Bronchial epithelial cell (primary cell): Measurements from ENCODE around the gene SERPINA9. TPM values are rescaled to one million over a fixed set of nuclear protein-coding genes. Genes with fewer than 3 reads are reported as not detected.

Experiments
- DNase-seq: peaks from one replicate; pipeline ENCODE4 v3.0.0-alpha.2; 2010; ENCODE audit warnings: low read depth
- FAIRE-seq: peaks from 2 replicates; lab custom pipeline; 2011; peaks lifted over from hg19 to GRCh38; lab: Jason Lieb, UNC
- H3K27me3 ChIP-seq: 2 replicates; pipeline ENCODE4 v1.5.1; 2011; ENCODE audit warnings: low read length; ENCODE audit not compliant: control insufficient read depth, insufficient read depth
- H3K36me3 ChIP-seq: 2 replicates; pipeline ENCODE4 v1.5.1; 2011; ENCODE audit warnings: low read length; ENCODE audit not compliant: control insufficient read depth, insufficient read depth
- H3K4me3 ChIP-seq: 2 replicates; pipeline ENCODE4 v1.5.1; 2011; ENCODE audit warnings: mild to moderate bottlenecking, low read depth, low read length, control low read depth
- CTCF ChIP-seq: IDR thresholded peaks from 2 replicates; pipeline ENCODE4 v1.5.1; 2011; ENCODE audit warnings: mild to moderate bottlenecking, moderate library complexity, low read length, control low read depth, inconsistent platforms; ENCODE audit not compliant: insufficient read depth, severe bottlenecking
- total RNA-seq: library from RNA; depleted of rRNA; stranded (reverse); fragments of >200 nt; gene quantifications from 2 replicates; pipeline ENCODE4 v1.2.1, GENCODE V29; 2014

SERPINA9 gene
- total RNA-seq, 1 donor from 2014 or later, result not detected

- H3K36me3 ChIP-seq, result no peaks in the 10 kb centered on the region
- no peak for FAIRE-seq
- no peak for TF ChIP-seq CTCF
- no peak within 1 kb of the TSS for H3K4me3 ChIP-seq
- DNase-seq, result no peak
- H3K27me3 ChIP-seq, result no peaks in the 10 kb centered on the region
These were observed 33.4 kb upstream of the SERPINA9 start, which contains the start of gene SERPINA12 for GRCh38 chr14:94509356-94509755. TSS of gene SERPINA12 (minus strand) at chr14:94509469. CDS start at chr14:94498397, 11,072 bp downstream.

GRCh38 chr14:94505641-94506040 is 29.6 kb upstream of the SERPINA9 start:
- no peak overlapping the region for H3K4me3 ChIP-seq
- FAIRE-seq (no peak), DNase-seq (no peak)
- H3K36me3 ChIP-seq, result no peaks in the 10 kb centered on the region
- H3K27me3 ChIP-seq, result no peaks in the 10 kb centered on the region
- TF ChIP-seq CTCF, result no peak

- Histone ChIP-seq H3K4me3 (no peak overlapping the region), H3K27me3 (no peaks in the 10 kb centered on the region), H3K36me3 (no peaks in the 10 kb centered on the region)
- FAIRE-seq (no peak), DNase-seq (no peak)
- TF ChIP-seq CTCF, result no peak
These were observed 29.2 kb upstream of the SERPINA9 start for GRCh38 chr14:94505206-94505605.

GRCh38 chr14:94501588-94502516 is 25.9 kb upstream of the SERPINA9 start:
- Histone ChIP-seq H3K4me3 (no peak overlapping the region), H3K27me3 (no peaks in the 10 kb centered on the region), H3K36me3 (no peaks in the 10 kb centered on the region)
- no peak for FAIRE-seq
- DNase-seq, result no peak
- TF ChIP-seq CTCF, result no peak

GRCh38 chr14:94500264-94500663 is 24.3 kb upstream of the SERPINA9 start:
- no peak for TF ChIP-seq CTCF
- no peaks in the 10 kb centered on the region for H3K27me3 ChIP-seq
- DNase-seq (no peak), FAIRE-seq (no peak)
- no peak overlapping the region for H3K4me3 ChIP-seq
- no peaks in the 10 kb centered on the region for H3K36me3 ChIP-seq
